ENCODE results near the gene APBA2.

GRCh38 chr15:29103824-29104565, 218.2 kb downstream of the APBA2 start:
- TF ChIP-seq CTCF (IDR thresholded peaks at IDR 0.05; ENCODE audit: low read depth, low read length) (peak; percentile 87), EZH2phosphoT487 (IDR thresholded peaks at IDR 0.05; ENCODE audit: low read depth) (no peak)
